ENCODE measurements around the gene GDNF.

Gene GDNF

GRCh38 chr5:37792975-37793631 is 46.7 kb downstream of the GDNF start:
- H3K27me3 ChIP-seq (ENCODE audit: insufficient read depth, poor library complexity, severe bottlenecking), result no peaks in the 10 kb centered on the region
- TF ChIP-seq CTCF (IDR thresholded peaks at IDR 0.05; ENCODE audit: insufficient read depth, low read length), result no peak
- TF ChIP-seq REST (IDR thresholded peaks at IDR 0.05; ENCODE audit: insufficient replicate concordance, low read depth), result no peak
- no peak for TF ChIP-seq SPI1 (IDR thresholded peaks at IDR 0.05; ENCODE audit: borderline replicate concordance, low read depth)
- no peak for TF ChIP-seq POLR2AphosphoS5 (IDR thresholded peaks at IDR 0.05; ENCODE audit: low read depth)
- TF ChIP-seq GABPA (IDR thresholded peaks at IDR 0.05; ENCODE audit: low read depth), result no peak
- no peak for DNase-seq (ENCODE audit: low read depth in 1 of 2, low spot score in 1 of 2)
- no peak overlapping the region for H3K4me3 ChIP-seq (replicated peaks; ENCODE audit: insufficient read depth, low read length)
- no peak overlapping the region for H3K27ac ChIP-seq (replicated peaks)

- H3K4me3 ChIP-seq (replicated peaks; ENCODE audit: insufficient read depth, low read length), result no peak overlapping the region
- no peak overlapping the region for H3K27ac ChIP-seq (replicated peaks)
- TF ChIP-seq POLR2AphosphoS5 (IDR thresholded peaks at IDR 0.05; ENCODE audit: low read depth) (no peak), SPI1 (IDR thresholded peaks at IDR 0.05; ENCODE audit: borderline replicate concordance, low read depth) (no peak), GABPA (IDR thresholded peaks at IDR 0.05; ENCODE audit: low read depth) (no peak), REST (IDR thresholded peaks at IDR 0.05; ENCODE audit: insufficient replicate concordance, low read depth) (no peak), CTCF (IDR thresholded peaks at IDR 0.05; ENCODE audit: insufficient read depth, low read length) (no peak)
- no peak for DNase-seq (ENCODE audit: low read depth in 1 of 2, low spot score in 1 of 2)
- H3K27me3 ChIP-seq (ENCODE audit: insufficient read depth, poor library complexity, severe bottlenecking), result no peaks in the 10 kb centered on the region
Measured at GRCh38 chr5:37791321-37791720, 48.5 kb downstream of the GDNF start.

GRCh38 chr5:37789991-37790390 is 49.9 kb downstream of the GDNF start:
- no peak for DNase-seq (ENCODE audit: low read depth in 1 of 2, low spot score in 1 of 2)
- Histone ChIP-seq H3K27ac (replicated peaks) (no peak overlapping the region), H3K27me3 (ENCODE audit: insufficient read depth, poor library complexity, severe bottlenecking) (no peaks in the 10 kb centered on the region), H3K4me3 (replicated peaks; ENCODE audit: insufficient read depth, low read length) (no peak overlapping the region)
- TF ChIP-seq POLR2AphosphoS5 (IDR thresholded peaks at IDR 0.05; ENCODE audit: low read depth) (no peak), CTCF (IDR thresholded peaks at IDR 0.05; ENCODE audit: insufficient read depth, low read length) (no peak), GABPA (IDR thresholded peaks at IDR 0.05; ENCODE audit: low read depth) (no peak)

- no peaks in the 10 kb centered on the region for H3K27me3 ChIP-seq (ENCODE audit: insufficient read depth, poor library complexity, severe bottlenecking)
- H3K4me3 ChIP-seq (replicated peaks; ENCODE audit: insufficient read depth, low read length), result no peak overlapping the region
- no peak for DNase-seq (ENCODE audit: low read depth in 1 of 2, low spot score in 1 of 2)
- TF ChIP-seq REST (IDR thresholded peaks at IDR 0.05; ENCODE audit: insufficient replicate concordance, low read depth) (no peak), GABPA (IDR thresholded peaks at IDR 0.05; ENCODE audit: low read depth) (no peak), POLR2AphosphoS5 (IDR thresholded peaks at IDR 0.05; ENCODE audit: low read depth) (no peak)
- H3K27ac ChIP-seq (replicated peaks), result no peak overlapping the region
Measured at GRCh38 chr5:37787742-37788141, 52.1 kb downstream of the GDNF start.

All from HL-60 (cell line).